Activated naive CD8-positive, alpha-beta T cell treated with anti-CD3 and anti-CD28 coated beads, Interleukin-2, amount 10 ng/mL, durations not matched to agents 7 days and 5 days (primary cell): Measurements from ENCODE around the gene AFF3. TPM values are rescaled to one million over a fixed set of nuclear protein-coding genes. Genes with fewer than 3 reads are reported as not detected.

Experiments used
- ATAC-seq: fragments of 150-1000 bp; cut with Tn5 transposase; one replicate; pipeline ENCODE4 v1.10.0; 2021; ENCODE audit warnings: low read depth, moderate library complexity
- POLR2A ChIA-PET: fragments of 350-600 bp; sonication (Branson Sonifier 250); formaldehyde crosslinking; loops from one replicate; lab custom pipeline; 2021; ENCODE audit warnings: antibody characterized with exemption; lab: Charles Lee
- DNase-seq: peaks from one replicate; pipeline ENCODE4 v3.0.0; 2021
- H3K27ac Mint-ChIP-seq: one replicate; pipeline ENCODE4 v1.8.0; 2022; ENCODE audit warnings: mild to moderate bottlenecking, mixed read lengths
- H3K27me3 Mint-ChIP-seq: one replicate; pipeline ENCODE4 v1.8.0; 2022; ENCODE audit warnings: mild to moderate bottlenecking, moderate library complexity, mixed read lengths
- H3K36me3 Mint-ChIP-seq: one replicate; pipeline ENCODE4 v1.8.0; 2021; ENCODE audit warnings: mild to moderate bottlenecking, mixed read lengths
- H3K4me1 Mint-ChIP-seq: one replicate; pipeline ENCODE4 v1.8.0; 2021; ENCODE audit warnings: mixed read lengths
- H3K4me3 Mint-ChIP-seq: one replicate; pipeline ENCODE4 v1.8.0; 2022; ENCODE audit warnings: mild to moderate bottlenecking, moderate library complexity, mixed read lengths
- H3K9me3 Mint-ChIP-seq: one replicate; pipeline ENCODE4 v1.8.0; 2021; ENCODE audit warnings: mixed read lengths
- total RNA-seq, 2 experiments: library from RNA; stranded (reverse); gene quantifications; one replicate each; pipeline ENCODE4 v1.2.3, GENCODE V29; 2021

AFF3 gene
- total RNA-seq, 2 experiments from 2014 or later: 1.8 to 2.2 TPM

DNA sequence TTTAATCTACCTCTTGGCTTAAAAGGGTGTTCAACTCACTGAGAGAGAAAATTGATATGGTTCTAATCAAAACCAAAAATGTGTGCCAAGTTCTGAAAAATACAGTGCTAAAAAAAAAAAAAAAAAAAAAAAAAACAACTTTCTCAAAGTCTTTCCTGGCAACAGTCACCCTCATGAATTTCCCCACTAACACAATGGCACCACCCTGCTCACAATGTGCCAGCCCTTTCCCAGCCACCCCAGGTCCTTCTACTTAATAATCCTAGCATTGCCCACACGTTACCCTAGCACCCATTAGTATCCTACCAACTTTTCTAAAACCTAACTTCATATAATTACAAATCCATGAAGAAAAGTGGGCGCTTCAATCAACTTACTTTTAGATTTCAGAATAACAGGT, 106.4 kb downstream of the AFF3 start:
- no peak for DNase-seq
- Mint-ChIP-seq H3K4me3 (no peak overlapping the region), H3K27ac (no peak overlapping the region), H3K9me3 (no peaks in the 10 kb centered on the region), H3K4me1 (no peaks in the 10 kb centered on the region), H3K27me3 (peaks cover 5% of the 10 kb centered on the region), H3K36me3 (no peaks in the 10 kb centered on the region)
- ATAC-seq: no peak
- POLR2A ChIA-PET: no interaction called here

DNA sequence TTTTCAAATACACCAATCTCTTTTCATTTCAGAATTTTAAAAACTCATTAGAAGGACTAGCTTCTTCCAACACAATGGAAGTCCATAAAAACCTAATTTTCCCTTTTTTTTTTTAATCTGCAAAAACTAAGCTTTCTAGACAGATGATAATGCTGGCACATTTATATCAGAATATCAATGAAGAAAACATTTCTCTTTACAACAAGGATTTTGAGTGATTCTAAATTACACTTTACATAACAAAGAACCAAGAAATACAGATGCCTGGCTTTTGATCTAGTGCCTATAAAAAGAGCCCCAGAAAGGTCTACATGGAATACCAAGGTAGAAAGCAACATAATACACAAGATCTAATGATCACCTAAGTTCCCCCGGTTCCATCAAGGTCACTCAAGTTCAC, 108.0 kb downstream of the AFF3 start:
- no peak overlapping the region for H3K4me3 Mint-ChIP-seq
- H3K36me3 Mint-ChIP-seq: no peaks in the 10 kb centered on the region
- DNase-seq: no peak
- no peaks in the 10 kb centered on the region for H3K9me3 Mint-ChIP-seq
- H3K4me1 Mint-ChIP-seq: no peaks in the 10 kb centered on the region
- peaks cover 5% of the 10 kb centered on the region for H3K27me3 Mint-ChIP-seq
- no peak overlapping the region for H3K27ac Mint-ChIP-seq
- no peak for ATAC-seq
- POLR2A ChIA-PET: no interaction called here

DNA sequence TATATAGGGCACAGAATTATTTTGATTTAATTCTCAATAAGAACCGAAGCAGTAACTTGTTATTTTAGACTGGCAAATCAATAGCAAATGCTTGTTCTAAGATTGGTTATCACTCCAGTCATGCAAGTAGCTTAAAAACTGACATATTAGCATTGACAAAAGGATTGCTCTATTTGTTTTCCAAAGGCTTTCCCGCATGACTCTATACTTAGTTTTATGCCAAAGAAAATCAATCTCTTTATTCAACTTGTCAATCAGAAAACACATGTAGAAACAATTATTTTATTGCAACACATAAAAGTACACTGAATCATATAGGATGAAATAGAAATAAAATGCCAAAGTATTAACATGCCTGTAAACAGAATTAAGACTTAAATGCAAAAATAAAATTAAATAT, 108.4 kb downstream of the AFF3 start:
- no peak overlapping the region for H3K27ac Mint-ChIP-seq
- no peak for ATAC-seq
- no peak overlapping the region for H3K4me3 Mint-ChIP-seq
- DNase-seq: no peak
- H3K4me1 Mint-ChIP-seq: no peaks in the 10 kb centered on the region
- no peaks in the 10 kb centered on the region for H3K36me3 Mint-ChIP-seq
- peaks cover 5% of the 10 kb centered on the region for H3K27me3 Mint-ChIP-seq
- POLR2A ChIA-PET: no interaction called here
- no peaks in the 10 kb centered on the region for H3K9me3 Mint-ChIP-seq

DNA sequence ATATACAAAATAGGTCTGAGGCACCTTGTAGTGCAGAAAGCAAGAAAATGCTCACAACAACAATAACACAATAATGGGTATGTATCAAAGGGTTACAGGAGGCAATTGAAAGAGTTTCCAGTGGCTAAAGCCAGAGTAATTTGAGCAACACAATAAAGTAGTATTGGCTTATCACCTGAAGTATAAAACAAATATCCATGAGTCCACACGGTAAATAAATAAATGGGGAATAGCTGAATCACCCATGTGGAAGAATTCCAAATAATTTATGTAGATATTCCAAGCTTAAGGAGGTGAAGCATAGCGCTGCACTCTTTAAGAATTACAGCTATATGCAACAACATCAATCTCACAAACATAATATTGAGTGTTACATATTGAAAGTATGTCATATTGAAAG, 110.8 kb downstream of the AFF3 start:
- Mint-ChIP-seq H3K27ac (no peak overlapping the region), H3K4me3 (no peak overlapping the region)

DNA sequence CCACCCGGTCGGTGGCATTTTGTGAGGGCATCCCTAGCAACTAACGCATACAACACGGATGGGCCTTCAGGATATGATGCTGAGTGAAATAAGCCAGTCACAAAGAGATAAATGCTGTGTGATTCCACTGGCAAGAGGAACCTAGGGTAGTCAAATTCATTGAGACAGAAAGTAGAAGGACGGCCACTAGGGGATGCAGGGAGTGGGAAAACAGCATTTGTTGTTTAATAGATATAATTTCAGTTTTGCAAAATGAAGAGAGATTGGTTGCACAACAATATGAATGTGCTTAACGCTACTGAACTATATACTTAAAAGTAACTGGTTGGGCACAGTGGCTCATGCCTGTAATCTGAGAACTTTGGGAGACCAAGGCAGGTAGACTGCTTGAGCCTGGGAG, 112.9 kb downstream of the AFF3 start:
- no peak for DNase-seq
- Mint-ChIP-seq H3K9me3 (no peaks in the 10 kb centered on the region), H3K36me3 (no peaks in the 10 kb centered on the region), H3K27ac (no peak overlapping the region), H3K4me3 (no peak overlapping the region), H3K27me3 (peaks cover 2% of the 10 kb centered on the region), H3K4me1 (no peaks in the 10 kb centered on the region)
- POLR2A ChIA-PET: no interaction called here
- ATAC-seq: no peak

More for the DNA sequence above, 110.8 kb downstream of the AFF3 start:
- ATAC-seq (no peak), DNase-seq (no peak)
- POLR2A ChIA-PET: no interaction called here
- H3K36me3 Mint-ChIP-seq: no peaks in the 10 kb centered on the region
- H3K4me1 Mint-ChIP-seq: no peaks in the 10 kb centered on the region
- H3K9me3 Mint-ChIP-seq: no peaks in the 10 kb centered on the region
- H3K27me3 Mint-ChIP-seq: peaks cover 4% of the 10 kb centered on the region

DNA sequence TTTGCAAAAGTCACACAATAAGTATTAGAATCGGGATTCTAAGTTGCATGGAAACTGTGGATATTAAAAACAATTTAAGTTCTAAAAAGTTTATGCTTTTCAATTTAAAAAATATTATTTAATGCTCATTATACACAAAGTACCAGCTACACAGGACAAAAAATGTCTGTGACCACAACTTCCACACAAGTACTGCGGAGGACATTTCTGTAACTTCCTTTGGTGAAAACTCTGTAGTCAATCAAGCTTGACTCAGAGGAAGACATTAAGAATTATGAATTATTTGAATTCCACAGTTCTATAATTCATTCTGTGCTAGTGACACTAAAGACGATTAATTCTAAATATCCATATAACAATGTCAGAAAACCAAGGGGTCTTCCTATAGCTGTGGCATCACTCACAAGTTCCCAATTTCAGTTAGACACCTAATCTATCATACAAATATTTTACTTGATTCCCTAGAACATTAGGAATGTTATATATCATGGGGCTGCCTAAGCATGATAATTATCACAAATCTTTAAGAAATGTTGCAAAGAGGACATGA, 120.5 kb downstream of the AFF3 start:
- Mint-ChIP-seq H3K4me3 (no peak overlapping the region), H3K27me3 (peaks cover 6% of the 10 kb centered on the region), H3K4me1 (no peaks in the 10 kb centered on the region), H3K27ac (no peak overlapping the region), H3K36me3 (no peaks in the 10 kb centered on the region), H3K9me3 (no peaks in the 10 kb centered on the region)
- no peak for ATAC-seq
- POLR2A ChIA-PET: no interaction called here
- no peak for DNase-seq

DNA sequence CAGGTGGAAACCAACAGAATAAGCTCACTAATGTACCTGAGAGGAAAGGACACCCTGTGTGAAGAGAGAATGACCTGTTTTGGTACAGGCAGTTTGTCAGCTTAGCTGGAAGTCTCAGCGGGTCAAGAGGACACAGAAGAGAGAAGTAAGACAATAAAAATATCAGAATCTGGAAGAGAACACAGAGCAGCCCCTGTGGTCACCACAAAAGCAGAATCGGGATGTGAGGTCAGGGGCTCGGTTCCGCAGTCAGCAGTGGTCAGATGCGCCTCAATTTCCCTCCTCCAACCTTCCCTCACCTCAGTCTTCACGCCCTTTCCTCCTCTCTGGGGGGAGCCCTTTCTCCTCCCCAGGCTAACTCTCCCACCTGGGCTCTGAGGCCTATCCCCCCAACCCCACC, 122.9 kb downstream of the AFF3 start:
- Mint-ChIP-seq H3K27me3 (peaks cover 6% of the 10 kb centered on the region), H3K36me3 (no peaks in the 10 kb centered on the region), H3K4me3 (no peak overlapping the region), H3K27ac (no peak overlapping the region), H3K9me3 (no peaks in the 10 kb centered on the region), H3K4me1 (no peaks in the 10 kb centered on the region)
- DNase-seq (no peak), ATAC-seq (no peak)
- POLR2A ChIA-PET: no interaction called here

DNA sequence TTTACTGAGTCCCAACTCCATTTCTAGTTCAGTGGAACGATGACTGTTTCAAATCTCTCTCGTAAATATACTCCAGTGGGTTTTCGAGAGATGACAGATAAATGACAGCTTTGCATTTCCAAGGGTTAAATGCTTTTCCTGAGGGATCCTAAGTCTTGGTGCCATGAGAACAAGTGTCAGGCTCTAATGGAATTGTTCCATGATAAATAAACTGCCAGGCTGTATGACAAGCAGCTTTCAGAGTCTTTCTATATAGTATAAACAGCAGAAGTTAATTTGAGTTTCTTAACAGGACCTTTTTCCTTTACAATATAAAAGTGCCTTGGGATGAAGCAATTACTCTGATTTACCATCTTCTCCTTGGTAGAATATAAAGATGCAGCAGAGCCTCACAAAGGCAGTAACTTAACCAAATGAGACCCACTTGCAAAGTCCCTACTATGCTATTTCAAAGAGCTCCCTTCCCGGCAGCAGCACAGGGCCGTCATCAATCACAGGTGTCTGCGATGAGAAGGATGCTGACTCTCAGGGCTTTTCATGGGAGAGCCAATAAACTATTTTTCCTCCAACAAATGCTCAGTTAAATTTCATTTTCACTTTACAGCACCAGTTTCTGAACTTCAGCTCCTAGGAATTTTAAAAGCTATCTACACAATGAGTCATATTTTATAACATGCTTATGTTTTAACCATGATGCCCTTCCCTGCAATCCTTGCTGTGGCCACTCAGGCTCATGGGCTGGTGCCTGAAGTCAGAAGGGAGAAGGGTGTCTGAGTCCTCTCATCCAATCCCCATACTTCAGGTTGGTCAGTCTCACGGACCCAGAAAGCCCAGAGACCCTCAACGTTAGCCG, 123.8 kb downstream of the AFF3 start:
- H3K4me3 Mint-ChIP-seq: no peak overlapping the region
- H3K4me1 Mint-ChIP-seq: no peaks in the 10 kb centered on the region
- H3K27ac Mint-ChIP-seq: no peak overlapping the region
- peaks cover 6% of the 10 kb centered on the region for H3K27me3 Mint-ChIP-seq
- H3K9me3 Mint-ChIP-seq: no peaks in the 10 kb centered on the region
- ATAC-seq (no peak), DNase-seq (no peak)
- no peaks in the 10 kb centered on the region for H3K36me3 Mint-ChIP-seq
- POLR2A ChIA-PET: no interaction called here

DNA sequence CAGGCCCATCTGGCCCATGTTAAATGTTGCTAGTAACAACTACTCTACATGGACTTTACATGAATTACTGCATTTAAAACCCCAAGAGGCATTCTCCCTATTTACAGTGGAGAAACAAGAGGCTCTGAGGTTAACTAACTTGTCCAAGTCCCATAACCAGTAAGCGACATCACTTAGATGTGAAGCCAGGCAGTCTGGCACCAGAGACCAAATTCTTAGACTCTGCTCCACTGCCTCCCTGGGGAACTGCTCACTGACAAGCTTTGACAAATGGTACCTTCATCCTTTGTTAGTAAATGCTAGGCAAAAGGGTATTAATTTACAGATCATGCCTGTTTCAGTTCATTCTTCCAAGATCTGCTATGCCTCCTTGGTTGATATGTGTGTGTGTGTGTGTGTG, 124.8 kb downstream of the AFF3 start:
- Mint-ChIP-seq H3K27me3 (peaks cover 6% of the 10 kb centered on the region), H3K9me3 (no peaks in the 10 kb centered on the region), H3K4me3 (no peak overlapping the region), H3K36me3 (no peaks in the 10 kb centered on the region), H3K27ac (no peak overlapping the region), H3K4me1 (no peaks in the 10 kb centered on the region)
- ATAC-seq: no peak
- POLR2A ChIA-PET: no interaction called here
- DNase-seq: no peak

DNA sequence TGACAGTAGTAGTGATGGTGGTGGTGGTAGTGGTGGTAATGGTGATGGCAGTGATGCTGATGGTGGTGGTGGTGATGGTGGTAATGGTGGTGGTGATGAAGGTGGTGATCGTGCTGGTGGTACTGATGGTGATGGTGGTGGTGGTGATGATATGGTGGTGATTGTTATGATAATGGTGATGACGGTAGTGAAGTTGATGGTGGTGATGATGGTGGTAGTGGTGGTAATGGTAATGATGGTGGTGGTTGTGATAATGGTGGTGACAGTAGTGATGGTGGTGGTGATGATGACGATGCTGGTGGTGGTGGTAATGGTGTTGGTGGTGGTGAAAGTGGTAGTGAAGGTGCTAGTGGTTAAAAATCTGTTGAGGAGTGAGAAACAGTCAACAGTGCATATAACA, 125.6 kb downstream of the AFF3 start:
- POLR2A ChIA-PET: no interaction called here
- Mint-ChIP-seq H3K36me3 (no peaks in the 10 kb centered on the region), H3K27ac (no peak overlapping the region), H3K9me3 (no peaks in the 10 kb centered on the region), H3K27me3 (peaks cover 6% of the 10 kb centered on the region), H3K4me1 (no peaks in the 10 kb centered on the region), H3K4me3 (no peak overlapping the region)
- no peak for DNase-seq
- ATAC-seq: no peak

DNA sequence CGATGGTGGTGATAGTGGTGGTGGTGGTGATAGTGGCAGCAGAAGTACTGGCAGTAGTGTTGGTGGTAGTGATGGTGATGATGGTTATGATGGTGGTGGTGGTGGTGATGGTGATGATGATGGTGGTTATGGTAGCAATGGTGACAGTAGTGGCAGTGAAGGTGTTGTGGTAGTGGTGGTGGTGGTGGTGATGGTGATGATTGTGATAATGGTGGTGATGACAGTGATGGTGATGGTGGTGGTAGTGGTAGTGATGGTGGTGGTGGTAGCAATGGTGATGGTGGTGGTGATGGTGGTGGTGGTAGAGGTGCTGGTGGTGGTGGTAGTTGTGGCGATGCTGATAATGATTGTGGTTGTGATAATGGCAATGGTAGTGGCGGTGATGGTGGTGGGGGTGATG, 126.5 kb downstream of the AFF3 start:
- POLR2A ChIA-PET: no interaction called here
- no peak for ATAC-seq
- H3K27ac Mint-ChIP-seq: no peak overlapping the region
- no peak overlapping the region for H3K4me3 Mint-ChIP-seq
- no peaks in the 10 kb centered on the region for H3K4me1 Mint-ChIP-seq
- peaks cover 2% of the 10 kb centered on the region for H3K27me3 Mint-ChIP-seq
- no peak for DNase-seq
- no peaks in the 10 kb centered on the region for H3K36me3 Mint-ChIP-seq
- no peaks in the 10 kb centered on the region for H3K9me3 Mint-ChIP-seq

DNA sequence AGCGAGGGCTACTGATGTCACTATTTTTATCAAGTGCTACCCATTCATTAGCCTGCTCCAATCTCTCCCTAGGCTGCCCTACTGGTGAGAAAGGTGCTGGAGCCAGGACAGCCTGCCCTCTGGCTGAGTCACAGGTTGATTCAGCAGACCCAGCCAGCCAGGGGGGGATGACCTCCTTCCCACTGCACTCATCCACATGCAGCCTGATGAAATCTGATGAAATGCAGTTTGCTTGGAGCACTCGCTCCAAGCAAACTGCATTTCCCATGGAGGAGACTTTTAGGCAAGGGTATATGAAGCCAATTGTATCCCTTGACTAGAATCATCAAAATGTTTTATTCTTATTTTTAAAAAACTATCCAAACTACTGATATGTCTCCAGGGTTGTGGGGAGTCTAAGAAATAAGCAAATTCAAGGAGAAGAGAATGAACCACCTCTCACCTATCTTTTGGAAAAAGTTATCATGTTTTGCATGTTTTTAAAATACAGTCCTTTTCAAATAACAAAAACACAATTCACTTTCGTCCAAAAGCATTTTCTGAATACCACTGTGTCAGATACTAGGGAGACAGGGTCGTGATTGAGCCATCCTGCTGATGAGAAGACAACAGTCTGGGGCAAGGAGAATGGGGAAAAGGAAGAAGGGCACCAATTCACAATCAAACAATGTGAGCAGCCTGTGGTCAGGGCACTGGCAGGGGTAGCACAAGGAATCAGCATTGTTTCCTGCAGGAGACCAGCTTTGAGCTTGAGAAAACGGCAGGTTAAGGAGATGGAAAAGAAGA, 128.3 kb downstream of the AFF3 start:
- Mint-ChIP-seq H3K27ac (no peak overlapping the region), H3K36me3 (no peaks in the 10 kb centered on the region), H3K9me3 (no peaks in the 10 kb centered on the region), H3K4me1 (no peaks in the 10 kb centered on the region), H3K4me3 (no peak overlapping the region), H3K27me3 (no peaks in the 10 kb centered on the region)
- DNase-seq (no peak), ATAC-seq (no peak)
- POLR2A ChIA-PET: no interaction called here

DNA sequence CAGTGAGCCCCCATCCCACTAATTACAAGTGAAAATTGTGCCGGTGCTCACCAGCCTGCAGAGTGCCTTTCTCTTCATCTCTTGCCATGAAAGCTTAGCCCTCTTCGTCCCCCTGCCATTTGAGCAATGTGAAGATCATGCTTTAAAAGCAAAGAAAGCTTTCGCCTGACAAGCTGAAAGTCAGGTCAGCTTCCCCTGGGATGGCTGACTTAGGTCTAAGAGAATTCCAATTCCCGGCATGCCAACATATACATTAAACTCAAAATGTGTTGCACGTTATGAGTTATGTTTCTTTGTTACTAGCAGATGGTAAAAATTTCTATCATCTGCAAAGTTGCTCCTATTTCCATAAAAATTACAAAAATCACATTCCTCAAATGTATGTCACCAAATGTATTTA, 129.8 kb downstream of the AFF3 start:
- DNase-seq (no peak), ATAC-seq (no peak)
- Mint-ChIP-seq H3K9me3 (no peaks in the 10 kb centered on the region), H3K4me3 (no peak overlapping the region), H3K4me1 (no peaks in the 10 kb centered on the region), H3K27me3 (no peaks in the 10 kb centered on the region), H3K27ac (no peak overlapping the region), H3K36me3 (no peaks in the 10 kb centered on the region)
- POLR2A ChIA-PET: no interaction called here

DNA sequence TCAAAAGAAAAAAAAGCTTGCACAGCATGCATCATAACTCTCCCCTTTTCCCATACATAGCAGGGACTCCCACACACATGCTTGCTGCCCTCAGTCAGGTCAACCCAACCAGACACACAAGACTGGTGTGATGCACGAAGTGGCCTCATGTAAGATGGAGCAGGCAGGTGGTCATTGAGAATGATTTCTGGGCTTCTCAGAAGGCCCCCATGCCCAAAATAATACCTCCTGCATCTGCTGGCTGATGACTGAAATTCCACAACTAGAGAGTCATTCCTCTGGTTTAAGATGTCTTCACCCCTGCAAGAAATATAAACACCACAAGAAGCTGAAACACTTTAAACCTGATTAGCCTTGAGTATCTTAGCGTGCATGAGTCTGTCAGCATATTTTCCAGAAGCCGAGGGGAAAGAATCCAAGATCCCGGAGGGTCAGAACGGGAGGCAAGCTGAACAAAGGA, 131.1 kb downstream of the AFF3 start:
- Mint-ChIP-seq H3K27me3 (no peaks in the 10 kb centered on the region), H3K36me3 (no peaks in the 10 kb centered on the region), H3K4me3 (no peak overlapping the region), H3K27ac (no peak overlapping the region), H3K4me1 (no peaks in the 10 kb centered on the region), H3K9me3 (no peaks in the 10 kb centered on the region)
- DNase-seq (no peak), ATAC-seq (no peak)
- POLR2A ChIA-PET: no interaction called here
